Osteoblast (primary cell): Measurements from ENCODE around the gene MCCC1. TPM values are rescaled to one million over a fixed set of nuclear protein-coding genes. Genes with fewer than 3 reads are reported as not detected.

Experiments
- DNase-seq: peaks from one replicate; pipeline ENCODE4 v3.0.0; 2011; ENCODE audit warnings: low spot score, mixed read lengths; ENCODE audit not compliant: insufficient read length; ENCODE audit errors: missing footprints
- H2AFZ ChIP-seq: 2 replicates; pipeline ENCODE4 v1.6.0; 2011; ENCODE audit warnings: mild to moderate bottlenecking, low read length
- H3K27ac ChIP-seq: 2 replicates; pipeline ENCODE4 v1.5.1; 2011; ENCODE audit warnings: mild to moderate bottlenecking, low read depth, low read length, moderate library complexity
- H3K27me3 ChIP-seq: 2 replicates; pipeline ENCODE4 v1.6.0; 2012; ENCODE audit warnings: mild to moderate bottlenecking, control low read depth, inconsistent platforms, low read length, moderate library complexity; ENCODE audit not compliant: insufficient read depth
- H3K36me3 ChIP-seq: 2 replicates; pipeline ENCODE4 v1.5.1; 2011; ENCODE audit warnings: mild to moderate bottlenecking, low read length, control low read depth, moderate library complexity; ENCODE audit not compliant: insufficient read depth
- H3K4me1 ChIP-seq: 2 replicates; pipeline ENCODE4 v1.5.1; 2011; ENCODE audit warnings: mild to moderate bottlenecking, low read length, control low read depth, moderate library complexity; ENCODE audit not compliant: insufficient read depth
- H3K4me2 ChIP-seq: 2 replicates; pipeline ENCODE4 v1.6.0; 2011; ENCODE audit warnings: mild to moderate bottlenecking, low read length; ENCODE audit not compliant: insufficient read depth
- H3K4me3 ChIP-seq: fragments of 200-600 bp; sonication (generic); 3 replicates; pipeline ENCODE4 v1.5.1; 2012; ENCODE audit warnings: mild to moderate bottlenecking, low read length, inconsistent platforms; ENCODE audit not compliant: insufficient read depth
- H3K79me2 ChIP-seq: 2 replicates; pipeline ENCODE4 v1.6.0; 2012; ENCODE audit warnings: mild to moderate bottlenecking, low read length, control low read depth, inconsistent platforms; ENCODE audit not compliant: insufficient read depth
- H3K9me3 ChIP-seq: 2 replicates; pipeline ENCODE4 v1.5.1; 2011; ENCODE audit warnings: low read depth, low read length, control low read depth
- H4K20me1 ChIP-seq: 2 replicates; pipeline ENCODE4 v1.6.0; 2012; ENCODE audit warnings: mild to moderate bottlenecking, low read length, control low read depth; ENCODE audit not compliant: insufficient read depth
- total RNA-seq: library from RNA; depleted of rRNA; stranded (reverse); fragments of >200 nt; gene quantifications from 2 replicates; pipeline ENCODE4 v1.2.3, GENCODE V29; 2012
- TF ChIP-seq, protein P1 (sequence below): IDR thresholded peaks from 2 replicates; pipeline ENCODE4 v1.5.1; 2011; ENCODE audit warnings: mild to moderate bottlenecking, low read depth, low read length, moderate library complexity; ENCODE audit errors: extremely low read depth

The MCCC1 gene
- total RNA-seq, 1 donor = 20.6 TPM

GRCh38 chr3:183061391-183062172 lies 37.7 kb downstream of the MCCC1 start:
- peak; percentile 83 for DNase-seq
- Histone ChIP-seq H4K20me1 (no peaks in the 10 kb centered on the region), H3K36me3 (peaks cover 3% of the 10 kb centered on the region), H3K27ac (no peak overlapping the region), H3K79me2 (no peaks in the 10 kb centered on the region), H3K4me1 (peaks cover 4% of the 10 kb centered on the region), H3K9me3 (no peaks in the 10 kb centered on the region), H3K27me3 (no peaks in the 10 kb centered on the region), H2AFZ (peak overlapping the region; percentile 22), H3K4me3 (no peak overlapping the region), H3K4me2 (peak overlapping the region; percentile 36)
- TF ChIP-seq, protein P1, sequence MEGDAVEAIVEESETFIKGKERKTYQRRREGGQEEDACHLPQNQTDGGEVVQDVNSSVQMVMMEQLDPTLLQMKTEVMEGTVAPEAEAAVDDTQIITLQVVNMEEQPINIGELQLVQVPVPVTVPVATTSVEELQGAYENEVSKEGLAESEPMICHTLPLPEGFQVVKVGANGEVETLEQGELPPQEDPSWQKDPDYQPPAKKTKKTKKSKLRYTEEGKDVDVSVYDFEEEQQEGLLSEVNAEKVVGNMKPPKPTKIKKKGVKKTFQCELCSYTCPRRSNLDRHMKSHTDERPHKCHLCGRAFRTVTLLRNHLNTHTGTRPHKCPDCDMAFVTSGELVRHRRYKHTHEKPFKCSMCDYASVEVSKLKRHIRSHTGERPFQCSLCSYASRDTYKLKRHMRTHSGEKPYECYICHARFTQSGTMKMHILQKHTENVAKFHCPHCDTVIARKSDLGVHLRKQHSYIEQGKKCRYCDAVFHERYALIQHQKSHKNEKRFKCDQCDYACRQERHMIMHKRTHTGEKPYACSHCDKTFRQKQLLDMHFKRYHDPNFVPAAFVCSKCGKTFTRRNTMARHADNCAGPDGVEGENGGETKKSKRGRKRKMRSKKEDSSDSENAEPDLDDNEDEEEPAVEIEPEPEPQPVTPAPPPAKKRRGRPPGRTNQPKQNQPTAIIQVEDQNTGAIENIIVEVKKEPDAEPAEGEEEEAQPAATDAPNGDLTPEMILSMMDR = no peak

- Histone ChIP-seq H3K9me3 (no peaks in the 10 kb centered on the region), H2AFZ (no peak overlapping the region), H4K20me1 (no peaks in the 10 kb centered on the region), H3K4me1 (peaks cover 4% of the 10 kb centered on the region), H3K27ac (no peak overlapping the region), H3K4me2 (no peak overlapping the region), H3K4me3 (no peak overlapping the region), H3K36me3 (peaks cover 3% of the 10 kb centered on the region), H3K27me3 (no peaks in the 10 kb centered on the region), H3K79me2 (no peaks in the 10 kb centered on the region)
- TF ChIP-seq, protein P1 = no peak
- no peak for DNase-seq
Observed at GRCh38 chr3:183058351-183058750, 40.9 kb downstream of the MCCC1 start.

- Histone ChIP-seq H3K79me2 (no peaks in the 10 kb centered on the region), H3K4me2 (no peak overlapping the region), H3K4me1 (no peaks in the 10 kb centered on the region), H3K27me3 (no peaks in the 10 kb centered on the region), H3K36me3 (peaks cover 5% of the 10 kb centered on the region), H4K20me1 (no peaks in the 10 kb centered on the region), H3K9me3 (no peaks in the 10 kb centered on the region), H3K4me3 (no peak overlapping the region), H2AFZ (no peak overlapping the region), H3K27ac (no peak overlapping the region)
- no peak for DNase-seq
- TF ChIP-seq, protein P1 = no peak
Observed at GRCh38 chr3:183050706-183051105, 48.6 kb downstream of the MCCC1 start.

GRCh38 chr3:183046883-183047282 lies 52.4 kb downstream of the MCCC1 start:
- Histone ChIP-seq H3K4me3 (no peak overlapping the region), H2AFZ (no peak overlapping the region), H3K9me3 (no peaks in the 10 kb centered on the region), H3K27me3 (no peaks in the 10 kb centered on the region), H3K79me2 (no peaks in the 10 kb centered on the region), H3K27ac (no peak overlapping the region), H4K20me1 (no peaks in the 10 kb centered on the region), H3K4me2 (no peak overlapping the region), H3K36me3 (peaks cover 18% of the 10 kb centered on the region), H3K4me1 (no peaks in the 10 kb centered on the region)
- TF ChIP-seq, protein P1 = no peak
- DNase-seq = no peak
